ENCODE data around the gene CAMTA2. TPM values are rescaled to one million over a fixed set of nuclear protein-coding genes. Genes with fewer than 3 reads are reported as not detected.

The CAMTA2 gene
- total and polyA plus RNA-seq, 7 donors, result 30.3 to 60.8 (median 48.4) TPM

DNA sequence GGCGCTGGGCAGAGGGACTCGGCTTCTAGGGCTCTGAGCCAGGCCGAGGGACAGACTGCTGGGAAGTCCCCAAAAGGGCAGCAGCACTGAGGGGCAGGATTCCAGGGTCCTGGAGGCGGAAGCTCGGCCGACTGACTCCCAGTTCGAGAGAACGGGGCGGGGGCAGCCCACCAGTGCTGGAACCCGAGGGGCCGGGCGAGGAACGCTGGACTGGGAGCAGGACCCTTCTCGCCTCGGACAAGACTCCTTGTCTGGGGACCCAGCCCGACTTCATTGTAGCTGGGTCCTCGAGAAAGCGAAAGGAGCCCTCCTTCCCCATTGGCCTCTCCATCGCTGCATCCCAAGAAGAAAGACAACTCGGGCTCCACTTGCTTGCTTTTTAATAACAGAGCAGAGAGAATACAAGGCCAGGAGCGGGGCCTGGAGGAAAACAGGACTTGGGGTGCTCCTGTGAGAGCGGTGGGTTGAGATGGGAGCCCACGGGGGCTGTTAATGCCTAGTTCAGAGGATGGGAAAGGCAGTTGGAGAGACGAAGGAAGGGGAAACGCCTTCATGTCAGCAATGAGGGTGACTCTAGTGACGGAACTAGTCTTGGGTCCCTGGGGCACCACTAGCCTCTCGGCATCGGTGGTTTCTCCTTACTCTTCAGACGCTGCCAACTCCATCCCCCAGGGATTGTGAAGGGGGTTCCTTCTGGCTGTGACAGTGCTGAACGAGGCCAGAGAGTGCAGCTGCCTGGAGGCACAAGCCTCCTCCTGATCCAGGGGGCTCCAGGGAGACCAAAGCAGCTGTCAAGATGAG lies 492 bp upstream of the CAMTA2 start:
- WGBS, 3 donors, result 1 to 2% (median 2%) methylated on average over 27 to 30 of the region's 30 CpGs
- Histone ChIP-seq H3K9me3 (no peaks in the 10 kb centered on the region), H3K27ac (peak overlapping the region; percentile 97), H3K27me3 (ENCODE audit: insufficient read depth in 3 of 3, low read length in 2 of 3) (no peaks in the 10 kb centered on the region), H3K4me3 (peak overlapping the region; percentile 94), H3K4me1 (peaks cover 20% of the 10 kb centered on the region), H3K36me3 (ENCODE audit: insufficient read depth in 1 of 2, low read depth in 1 of 2) (peaks cover 0 to 30% of the 10 kb centered on the region in 2 donors)
- peak; percentile 39 to 74 for DNase-seq
- TF ChIP-seq CTCF (IDR thresholded peaks at IDR 0.05), result no peak
- intact Hi-C loops (cut with DNase I), result loop anchor here (2.0 to 5.0 kb wide), 3 partner anchors 46 to 81 kb away; partner anchors contain the start of genes RNF167 (in 1 of the 2) and SLC25A11 (in 1 of the 2)
- ATAC-seq, result peak in 2 of 4 donors; percentile 9 to 33

DNA sequence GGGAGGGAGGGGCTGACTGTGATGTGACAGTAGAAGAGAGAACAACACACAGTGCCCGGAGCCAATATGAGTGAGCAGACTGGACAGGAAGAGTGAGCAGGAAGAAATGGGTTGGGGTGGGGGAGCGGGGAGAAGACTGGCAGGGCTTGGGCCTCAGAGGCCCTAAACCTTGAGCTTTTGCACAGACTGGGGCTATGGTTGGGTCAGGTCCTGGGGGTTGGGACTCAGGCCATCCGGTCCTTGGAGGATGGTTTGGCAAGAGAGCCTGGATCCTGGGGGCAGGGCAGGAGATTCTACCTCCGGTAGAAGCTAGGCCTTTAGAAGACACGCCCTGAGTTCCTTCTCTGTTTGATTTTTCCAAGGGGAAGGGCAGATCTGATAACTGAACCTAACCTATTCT lies 1.1 kb downstream of the CAMTA2 start:
- intact Hi-C loops (cut with DNase I), result loop anchor here (2.0 to 5.0 kb wide), 3 partner anchors 44 to 79 kb away; partner anchors contain the start of genes RNF167 (in 1 of the 2) and SLC25A11 (in 1 of the 2)
- Histone ChIP-seq H3K36me3 (ENCODE audit: insufficient read depth in 1 of 2, low read depth in 1 of 2) (peaks cover 2 to 46% of the 10 kb centered on the region in 2 donors), H3K27me3 (ENCODE audit: insufficient read depth in 3 of 3, low read length in 2 of 3) (no peaks in the 10 kb centered on the region), H3K4me3 (peak overlapping the region; percentile 94), H3K9me3 (no peaks in the 10 kb centered on the region), H3K4me1 (peaks cover 20% of the 10 kb centered on the region), H3K27ac (peak overlapping the region; percentile 97)
- no peak for ATAC-seq
- no peak for DNase-seq
- 35 to 46% (median 41%) methylated on average over 5 of the region's 5 CpGs for WGBS, 3 donors
- no peak for TF ChIP-seq CTCF (IDR thresholded peaks at IDR 0.05)

- DNase-seq, result no peak
- Histone ChIP-seq H3K36me3 (ENCODE audit: insufficient read depth in 1 of 2, low read depth in 1 of 2) (peaks cover 7 to 86% of the 10 kb centered on the region in 2 donors), H3K9me3 (no peaks in the 10 kb centered on the region), H3K4me1 (peaks cover 13% of the 10 kb centered on the region), H3K4me3 (no peak overlapping the region), H3K27ac (no peak overlapping the region), H3K27me3 (ENCODE audit: insufficient read depth in 3 of 3, low read length in 2 of 3) (no peaks in the 10 kb centered on the region)
- ATAC-seq, result no peak
- intact Hi-C loops (cut with DNase I), result loop anchor here in 1 of 2 donors (5.0 kb wide), 2 partner anchors 45 to 80 kb away; no protein-coding TSS in a partner anchor
- WGBS, 3 donors, result 60 to 68% (median 61%) methylated on average over 5 of the region's 5 CpGs
- TF ChIP-seq CTCF (IDR thresholded peaks at IDR 0.05), result no peak
Measured at GRCh38 chr17:4982305-4982704, 5.2 kb downstream of the CAMTA2 start.

DNA sequence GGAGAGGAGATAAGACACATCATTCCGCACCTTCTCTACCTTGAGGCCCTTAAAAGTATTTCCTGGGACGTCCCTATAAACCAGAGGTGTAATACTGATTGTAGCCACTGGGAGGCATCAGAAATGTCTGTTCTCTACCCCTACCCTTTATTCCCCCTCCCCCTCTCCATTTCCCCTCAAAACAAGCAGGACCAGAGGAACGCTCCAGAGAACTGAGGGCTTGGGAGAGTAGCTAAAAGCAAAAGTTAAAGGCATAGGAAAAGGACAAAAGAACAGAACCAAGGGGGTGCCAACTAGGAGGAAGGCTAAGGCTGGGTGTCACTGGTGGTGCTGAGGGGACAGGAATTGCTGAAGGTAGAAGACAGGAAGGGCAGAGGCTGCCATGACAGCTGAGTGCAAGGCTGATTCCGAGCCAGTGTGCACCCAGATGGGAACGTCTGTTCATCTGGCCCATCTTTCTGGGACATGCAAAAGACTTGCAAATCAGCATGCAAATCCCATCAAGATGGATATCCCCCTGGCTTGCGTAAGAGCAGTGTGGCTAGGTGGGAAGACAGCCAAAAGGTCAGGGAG lies 6.7 kb downstream of the CAMTA2 start:
- no peak for DNase-seq

More for the DNA sequence above, 6.7 kb downstream of the CAMTA2 start:
- Histone ChIP-seq H3K27ac (peak overlapping the region; percentile 23), H3K4me1 (peaks cover 5% of the 10 kb centered on the region), H3K4me3 (no peak overlapping the region), H3K27me3 (ENCODE audit: insufficient read depth in 3 of 3, low read length in 2 of 3) (no peaks in the 10 kb centered on the region), H3K9me3 (no peaks in the 10 kb centered on the region), H3K36me3 (ENCODE audit: insufficient read depth in 1 of 2, low read depth in 1 of 2) (peaks cover 11 to 99% of the 10 kb centered on the region in 2 donors)
- TF ChIP-seq CTCF (IDR thresholded peaks at IDR 0.05), result peak; percentile 69
- intact Hi-C loops (cut with DNase I), result loop anchor here (2.0 to 5.0 kb wide), 3 partner anchors 43 to 82 kb away; no protein-coding TSS in a partner anchor
- WGBS, 3 donors, result 29 to 38% (median 32%) methylated on average over 6 of the region's 6 CpGs
- ATAC-seq, result peak; percentile 64 to 87 (median 72)
